HG03064 (cell line): ENCODE results near the gene KCNH1.

ENCODE experiments used
- ATAC-seq: cut with Tn5 transposase; IDR thresholded peaks from one replicate; pipeline ENCODE4 v1.9.1; 2021; ENCODE audit warnings: low read depth; ENCODE audit not compliant: unreplicated experiment

KCNH1 gene

DNA sequence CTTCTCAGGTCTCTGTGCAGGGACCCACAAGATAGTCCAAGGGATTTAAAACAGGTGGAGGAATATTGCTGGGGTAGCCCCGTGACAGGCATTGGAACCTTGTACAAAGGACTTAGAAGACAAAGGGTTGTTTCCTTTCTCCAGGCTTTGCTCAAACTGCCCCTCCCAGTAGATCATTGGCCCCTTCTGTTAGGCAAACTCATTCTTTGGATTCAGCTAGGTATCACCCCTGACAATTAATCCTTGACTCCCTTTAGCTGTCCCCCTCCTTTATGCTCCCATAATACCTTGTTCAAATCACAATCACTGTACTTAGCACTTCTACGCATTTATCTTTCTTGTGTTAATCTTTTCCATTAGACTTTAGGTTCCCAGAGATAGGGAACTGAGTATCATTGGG, 360.5 kb downstream of the KCNH1 start:
- ATAC-seq: no peak

- no peak for ATAC-seq
These were observed 362.8 kb downstream of the KCNH1 start for GRCh38 chr1:210771131-210771530.

- no peak for ATAC-seq
These were observed 363.5 kb downstream of the KCNH1 start for GRCh38 chr1:210770396-210770984.

DNA sequence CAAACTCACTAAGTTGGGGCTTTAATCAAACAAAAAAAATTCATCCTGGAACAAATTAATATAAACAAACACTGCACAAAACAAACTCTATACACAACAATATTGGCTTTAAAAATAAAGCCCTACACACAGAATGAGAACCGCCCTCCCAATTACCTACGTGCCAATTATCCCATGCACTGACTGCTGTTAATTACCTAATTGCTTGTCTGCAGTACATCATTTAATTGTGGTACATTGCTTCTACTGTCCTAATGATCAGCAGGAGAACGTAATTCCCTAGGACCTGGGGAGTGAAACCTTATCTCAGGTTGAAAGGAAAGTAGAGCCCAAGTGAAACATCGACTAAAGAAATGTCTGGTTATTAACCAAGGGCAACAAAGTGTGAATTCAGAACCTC, 364.5 kb downstream of the KCNH1 start:
- ATAC-seq: no peak

DNA sequence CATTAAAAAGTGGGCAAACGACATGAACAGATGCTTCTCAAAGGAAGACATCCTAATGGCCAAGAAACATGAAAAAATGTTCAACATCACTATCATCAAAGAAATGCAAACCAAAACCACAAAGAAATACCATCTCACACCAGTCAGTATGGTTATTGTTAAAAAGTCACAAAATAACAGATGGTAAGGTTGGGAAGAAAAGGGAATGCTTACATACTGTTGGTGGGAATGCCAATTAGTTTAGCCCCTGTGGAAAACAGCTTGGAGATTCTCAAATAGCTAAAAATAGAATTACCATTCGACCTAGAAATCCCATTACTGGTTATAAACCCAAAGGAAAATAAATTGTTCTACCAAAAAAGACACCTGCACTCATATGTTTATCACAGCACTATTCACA, 369.4 kb downstream of the KCNH1 start:
- ATAC-seq: no peak

- no peak for ATAC-seq
These were observed 375.2 kb downstream of the KCNH1 start for GRCh38 chr1:210758761-210759160.

- ATAC-seq: no peak
These were observed 375.7 kb downstream of the KCNH1 start for GRCh38 chr1:210758261-210758660.

GRCh38 chr1:210757677-210758076, 376.3 kb downstream of the KCNH1 start:
- ATAC-seq: no peak

GRCh38 chr1:210755991-210756659, 377.8 kb downstream of the KCNH1 start:
- no peak for ATAC-seq

DNA sequence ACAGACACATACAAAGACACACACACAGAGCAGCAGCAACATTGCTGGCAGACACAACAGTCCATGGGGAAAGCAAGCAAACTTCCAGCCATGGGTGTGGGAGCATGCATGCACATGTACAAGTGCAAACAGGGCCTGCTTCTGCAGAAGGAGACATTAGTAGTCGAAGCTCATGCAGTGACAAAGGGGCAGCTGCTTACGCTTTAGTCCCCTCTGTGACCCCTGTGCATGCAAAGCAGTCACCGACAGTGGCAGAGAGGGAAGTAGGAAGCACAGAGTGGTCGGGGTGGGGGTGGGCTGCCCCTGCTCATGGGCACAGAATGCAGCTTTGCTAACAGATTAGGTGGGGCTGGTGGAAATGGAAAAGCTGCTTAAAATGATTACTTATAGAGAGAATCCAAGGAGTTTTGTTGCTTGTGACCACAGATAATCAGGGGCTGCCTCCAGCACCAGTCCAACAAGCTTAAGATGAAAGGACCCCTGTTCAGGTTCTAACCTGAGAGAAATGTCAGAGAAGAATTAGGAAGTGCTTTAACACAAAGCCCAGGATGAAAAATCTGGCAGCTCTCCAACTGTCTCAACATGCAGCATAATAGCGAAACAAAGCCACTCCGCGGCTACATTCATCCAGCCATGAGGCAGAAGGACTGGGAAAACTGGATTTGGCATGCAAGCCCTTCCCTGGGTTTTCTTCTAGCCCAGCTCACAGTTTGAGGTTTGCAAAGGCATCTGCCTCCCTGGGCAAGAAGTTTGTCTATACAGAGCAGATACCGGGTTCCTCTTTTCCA, 378.9 kb downstream of the KCNH1 start:
- no peak for ATAC-seq

DNA sequence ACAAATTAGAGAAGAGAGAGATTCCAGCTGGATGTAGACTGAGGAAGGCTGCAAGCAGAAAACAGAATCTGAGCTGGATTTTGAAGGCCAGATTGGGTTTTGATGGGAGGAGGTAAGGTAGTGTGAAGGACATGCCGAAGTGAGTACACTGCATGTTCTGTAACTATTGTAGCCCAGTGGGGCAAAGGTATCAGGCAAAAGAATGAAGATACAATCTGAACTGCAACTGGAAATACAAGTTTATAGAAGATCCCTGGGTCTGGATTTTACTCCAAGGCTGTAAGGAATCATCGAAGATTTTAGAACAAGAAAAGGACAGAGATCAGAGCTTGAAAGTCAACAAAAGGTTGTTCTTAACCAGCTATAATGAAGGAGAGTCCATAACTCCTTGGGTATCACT, 382.0 kb downstream of the KCNH1 start:
- ATAC-seq: no peak

- ATAC-seq: no peak
These were observed 383.5 kb downstream of the KCNH1 start for GRCh38 chr1:210750468-210750867.

- ATAC-seq: no peak
These were observed 385.2 kb downstream of the KCNH1 start for GRCh38 chr1:210748796-210749195.

GRCh38 chr1:210747890-210748289, 386.1 kb downstream of the KCNH1 start:
- no peak for ATAC-seq

DNA sequence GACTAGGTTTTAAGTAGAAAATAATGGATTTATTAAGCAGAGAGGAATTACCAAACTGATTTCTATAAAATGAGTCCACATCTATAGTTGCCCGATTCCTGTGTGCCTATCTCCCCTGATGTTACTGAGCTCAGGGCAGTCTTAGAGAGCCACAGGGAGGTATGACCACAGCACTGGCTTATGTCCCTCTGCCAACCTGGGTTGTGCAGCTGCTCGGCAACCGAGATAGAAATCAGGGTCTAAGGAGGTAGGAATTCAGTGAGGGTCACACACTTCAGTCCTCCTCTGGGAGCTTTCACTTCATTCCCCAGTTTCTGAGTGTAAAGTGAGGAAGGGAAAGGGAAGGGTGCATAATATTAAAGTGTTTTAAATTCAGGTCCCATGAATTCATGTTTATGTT, 386.8 kb downstream of the KCNH1 start:
- no peak for ATAC-seq

DNA sequence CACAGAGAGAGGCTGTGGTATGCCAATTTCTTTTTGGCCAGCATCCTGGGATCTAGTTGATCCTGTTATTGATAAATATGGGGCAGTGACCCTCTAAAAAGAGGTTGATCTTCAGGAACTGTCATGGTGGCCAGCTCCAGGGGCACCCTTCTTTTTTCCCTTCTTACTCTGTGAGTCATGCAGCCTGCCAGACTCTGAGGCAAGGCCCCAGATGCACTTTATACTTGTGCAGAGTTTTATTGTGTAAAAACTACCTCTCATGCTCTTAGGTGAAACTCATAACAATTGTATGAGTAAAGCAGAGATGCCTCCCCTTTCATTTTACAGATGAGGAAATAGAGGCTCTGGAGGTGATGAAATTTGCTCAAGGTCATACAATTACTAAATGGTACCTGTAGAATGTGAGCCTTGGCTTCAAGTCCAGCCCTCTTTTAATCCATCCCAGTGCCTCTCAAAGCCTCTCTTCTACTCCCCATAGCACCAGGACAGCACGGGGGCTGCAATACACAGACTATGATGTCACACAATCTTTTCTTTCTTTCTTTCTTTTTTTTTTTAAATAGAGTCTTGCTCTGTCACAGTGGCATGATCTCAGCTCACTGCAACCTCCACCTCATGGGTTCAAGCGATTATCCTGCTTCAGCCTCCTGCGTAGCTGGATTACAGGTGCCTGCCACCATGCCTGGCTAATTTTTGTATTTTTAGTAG, 387.8 kb downstream of the KCNH1 start:
- no peak for ATAC-seq

- ATAC-seq: no peak
These were observed 390.9 kb downstream of the KCNH1 start for GRCh38 chr1:210743038-210743437.

DNA sequence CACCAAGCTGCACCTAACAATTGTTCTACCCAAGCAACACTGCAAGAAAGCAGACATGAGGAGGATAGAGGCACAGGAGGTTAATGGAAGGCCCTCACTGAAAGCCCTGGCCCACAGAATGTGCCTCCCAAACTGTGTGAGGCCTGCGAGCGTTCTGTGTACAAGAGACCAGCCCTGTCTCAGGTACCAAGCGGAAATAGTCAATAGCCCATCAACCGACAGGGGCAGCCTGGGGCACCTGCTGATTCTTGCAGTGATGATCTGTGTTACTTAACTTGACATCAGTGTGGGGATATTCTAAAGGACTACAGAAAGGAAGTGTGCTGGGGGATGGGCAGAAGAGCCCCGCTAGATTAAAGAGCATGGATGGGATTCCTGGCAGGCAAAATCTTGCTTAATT, 392.4 kb downstream of the KCNH1 start:
- no peak for ATAC-seq

GRCh38 chr1:210739627-210740026, 394.3 kb downstream of the KCNH1 start:
- no peak for ATAC-seq

DNA sequence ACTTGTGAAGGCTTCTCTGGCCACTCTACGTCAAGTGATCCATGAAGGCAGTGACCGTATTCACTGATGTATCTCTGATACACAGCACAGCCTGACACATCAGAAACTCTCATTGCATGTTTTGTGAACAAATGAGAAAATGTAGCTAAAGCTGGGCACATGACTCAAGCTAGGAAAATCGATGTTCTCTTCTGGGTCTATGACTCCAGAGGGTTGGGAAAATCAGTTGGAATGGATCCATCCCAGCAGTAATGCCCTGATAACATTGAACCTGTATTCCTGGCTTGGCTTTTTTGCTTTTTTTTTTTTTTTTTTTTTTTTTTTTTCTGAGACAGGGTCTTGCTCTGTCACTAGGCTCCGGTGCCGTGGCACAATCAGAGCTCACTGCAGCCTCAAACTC, 395.7 kb downstream of the KCNH1 start:
- no peak for ATAC-seq

DNA sequence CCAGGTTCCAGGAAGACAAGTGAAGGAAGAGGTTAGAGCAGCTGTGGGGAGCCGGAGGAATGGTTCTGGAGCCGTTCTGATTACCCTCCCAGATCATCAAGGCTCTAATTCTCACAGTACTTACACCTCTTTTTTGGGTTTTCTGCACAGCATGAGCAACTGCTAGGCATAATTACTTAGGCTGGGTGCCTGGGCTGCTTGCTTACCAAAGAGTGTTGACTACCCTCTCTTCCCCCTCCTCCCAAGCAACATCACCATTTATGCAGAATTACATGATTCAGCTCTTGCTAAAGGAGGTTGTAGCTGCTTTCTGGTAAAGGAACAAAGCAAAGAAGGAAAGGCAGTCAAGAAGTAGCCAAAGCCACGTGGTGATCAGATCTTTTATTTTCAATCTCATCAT, 397.2 kb downstream of the KCNH1 start:
- no peak for ATAC-seq
